ENCODE data around the gene TOMM20.
A peak's percentile ranks its signal among the peaks of the same experiment; 100 is the strongest.

Gene TOMM20

GRCh38 chr1:235136111-235136510 lies 7.5 kb upstream of the TOMM20 start:
- FAIRE-seq: no peak

GRCh38 chr1:235134171-235134570 lies 5.5 kb upstream of the TOMM20 start:
- DNase-seq (ENCODE audit: insufficient read length, low spot score) (no peak), FAIRE-seq (no peak)

More at GRCh38 chr1:235136111-235136510, 7.5 kb upstream of the TOMM20 start:
- DNase-seq (ENCODE audit: insufficient read length, low spot score): no peak

GRCh38 chr1:235133086-235133485 lies 4.4 kb upstream of the TOMM20 start:
- FAIRE-seq: no peak
- no peak for DNase-seq (ENCODE audit: insufficient read length, low spot score)

- DNase-seq (ENCODE audit: insufficient read length, low spot score) (no peak), FAIRE-seq (no peak)
Observed at GRCh38 chr1:235131961-235132360, 3.3 kb upstream of the TOMM20 start.

GRCh38 chr1:235130766-235131270 lies 2.2 kb upstream of the TOMM20 start:
- no peak for FAIRE-seq
- DNase-seq (ENCODE audit: insufficient read length, low spot score): no peak

- no peak for FAIRE-seq
Observed at GRCh38 chr1:235129774-235130570, 1.3 kb upstream of the TOMM20 start.

GRCh38 chr1:235127732-235128455 lies 743 bp downstream of the TOMM20 start:
- FAIRE-seq (peak; percentile 31), DNase-seq (ENCODE audit: insufficient read length, low spot score) (no peak)

More at GRCh38 chr1:235129774-235130570, 1.3 kb upstream of the TOMM20 start:
- DNase-seq (ENCODE audit: insufficient read length, low spot score): no peak

GRCh38 chr1:235127203-235127602 lies 1.4 kb downstream of the TOMM20 start:
- FAIRE-seq (no peak), DNase-seq (ENCODE audit: insufficient read length, low spot score) (no peak)

GRCh38 chr1:235124665-235125064 lies 4.0 kb downstream of the TOMM20 start:
- DNase-seq (ENCODE audit: insufficient read length, low spot score) (no peak), FAIRE-seq (no peak)

GRCh38 chr1:235124111-235124510 lies 4.5 kb downstream of the TOMM20 start:
- FAIRE-seq: no peak

GRCh38 chr1:235122348-235122747 lies 6.3 kb downstream of the TOMM20 start:
- no peak for FAIRE-seq
- DNase-seq (ENCODE audit: insufficient read length, low spot score): no peak

More at GRCh38 chr1:235124111-235124510, 4.5 kb downstream of the TOMM20 start:
- no peak for DNase-seq (ENCODE audit: insufficient read length, low spot score)

GRCh38 chr1:235113183-235113917 lies 15.3 kb downstream of the TOMM20 start:
- no peak for DNase-seq (ENCODE audit: insufficient read length, low spot score)
- FAIRE-seq: no peak

- FAIRE-seq (no peak), DNase-seq (ENCODE audit: insufficient read length, low spot score) (no peak)
Observed at GRCh38 chr1:235112297-235113182, 16.1 kb downstream of the TOMM20 start.

GRCh38 chr1:235111107-235111506 lies 17.5 kb downstream of the TOMM20 start:
- DNase-seq (ENCODE audit: insufficient read length, low spot score) (no peak), FAIRE-seq (no peak)

- FAIRE-seq (no peak), DNase-seq (ENCODE audit: insufficient read length, low spot score) (no peak)
Observed at GRCh38 chr1:235108876-235109275, 19.8 kb downstream of the TOMM20 start.

GRCh38 chr1:235108185-235108593 lies 20.4 kb downstream of the TOMM20 start:
- FAIRE-seq: no peak

GRCh38 chr1:235107368-235108184 lies 21.1 kb downstream of the TOMM20 start:
- FAIRE-seq: no peak

More at GRCh38 chr1:235108185-235108593, 20.4 kb downstream of the TOMM20 start:
- DNase-seq (ENCODE audit: insufficient read length, low spot score): no peak

GRCh38 chr1:235106457-235106856 lies 22.2 kb downstream of the TOMM20 start:
- DNase-seq (ENCODE audit: insufficient read length, low spot score) (no peak), FAIRE-seq (no peak)

More at GRCh38 chr1:235107368-235108184, 21.1 kb downstream of the TOMM20 start:
- DNase-seq (ENCODE audit: insufficient read length, low spot score): no peak

Measured in GM19239 (cell line).